ENCODE results near the gene ISG20L2.

The ISG20L2 gene

DNA sequence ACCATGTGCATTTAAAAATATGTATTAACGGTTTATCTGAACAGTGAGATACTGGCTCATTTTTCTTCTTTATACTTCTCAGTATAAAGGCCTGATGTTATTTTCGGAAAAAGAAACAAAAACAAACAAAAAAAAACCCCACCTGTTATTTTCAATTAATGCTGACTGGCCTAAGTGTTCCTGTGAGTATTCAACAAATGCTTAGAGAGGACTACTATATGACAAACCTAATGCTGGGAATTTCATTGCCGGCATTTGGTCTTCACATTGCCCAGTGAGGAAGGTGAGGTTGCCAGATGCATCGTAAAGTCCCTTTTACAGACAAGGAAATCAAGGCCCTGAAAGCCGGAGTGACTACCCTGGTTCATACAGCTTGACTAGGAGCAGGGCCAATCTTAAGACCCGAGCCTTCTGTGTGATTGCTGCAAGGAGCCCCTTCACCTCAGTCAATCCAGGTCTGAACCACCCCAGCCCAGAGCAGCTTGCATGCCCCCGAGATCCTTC lies 11.7 kb upstream of the ISG20L2 start:
- DNase-seq: no peak

DNA sequence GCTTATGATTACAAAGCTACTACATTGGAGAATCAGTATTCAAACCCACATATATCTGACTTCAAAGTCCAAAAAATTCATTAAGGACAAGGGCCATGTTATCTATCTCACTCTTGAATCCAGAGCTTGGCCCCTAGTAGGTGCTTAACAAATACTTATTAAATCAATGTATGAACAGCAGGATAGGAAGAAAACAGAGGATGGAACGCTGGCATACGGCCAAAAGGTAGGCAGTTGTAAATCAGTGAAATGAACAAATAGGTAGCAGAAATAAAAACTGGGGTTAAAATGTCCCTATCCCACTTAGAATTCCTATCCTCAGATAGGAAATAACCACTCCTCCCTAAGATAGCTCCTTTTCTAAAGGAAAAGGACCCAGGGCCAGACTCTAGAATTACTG lies 10.3 kb upstream of the ISG20L2 start:
- DNase-seq: no peak

DNA sequence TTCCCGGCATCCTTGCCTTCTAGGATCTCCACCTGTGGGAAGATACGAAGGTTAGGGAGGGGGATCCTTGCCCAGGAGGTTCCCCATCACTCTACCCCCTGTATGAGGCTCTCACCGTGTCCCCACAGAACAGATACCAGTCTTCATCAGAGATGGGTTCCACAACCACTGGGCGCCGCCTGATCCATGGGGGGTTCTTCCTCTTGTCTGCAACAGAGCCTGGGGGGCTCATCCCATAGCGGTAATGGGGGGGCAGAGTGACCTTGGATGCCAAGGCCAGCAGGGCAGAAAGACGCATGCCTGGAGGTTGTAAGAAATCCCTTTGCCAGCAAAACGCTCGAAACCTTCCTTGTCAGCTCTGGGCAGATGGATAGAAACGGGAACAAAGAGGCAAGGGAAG lies 9.8 kb upstream of the ISG20L2 start:
- DNase-seq: no peak

DNA sequence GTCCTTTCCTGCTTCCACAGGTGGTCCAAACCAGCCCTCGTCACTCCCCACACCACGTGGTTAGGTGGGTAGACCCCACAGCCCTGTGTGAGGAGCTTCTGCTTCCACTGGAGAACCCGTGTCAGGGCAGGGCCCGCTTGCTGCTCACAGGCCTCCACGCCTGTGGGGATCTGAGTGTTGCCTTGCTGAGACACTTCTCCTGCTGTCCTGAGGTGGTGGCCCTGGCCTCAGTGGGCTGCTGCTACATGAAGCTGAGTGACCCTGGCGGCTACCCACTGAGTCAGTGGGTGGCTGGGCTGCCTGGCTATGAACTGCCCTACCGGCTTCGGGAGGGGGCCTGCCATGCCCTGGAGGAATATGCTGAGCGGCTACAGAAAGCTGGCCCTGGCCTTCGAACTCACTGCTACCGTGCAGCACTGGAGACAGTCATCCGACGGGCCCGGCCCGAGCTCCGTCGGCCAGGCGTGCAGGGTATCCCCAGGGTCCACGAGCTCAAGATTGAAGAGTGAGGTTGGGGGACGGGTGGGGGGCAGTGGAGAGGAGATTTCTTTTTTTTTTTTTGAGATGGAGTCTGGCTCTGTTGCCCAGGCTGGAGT lies 5.5 kb upstream of the ISG20L2 start:
- DNase-seq: no peak

DNA sequence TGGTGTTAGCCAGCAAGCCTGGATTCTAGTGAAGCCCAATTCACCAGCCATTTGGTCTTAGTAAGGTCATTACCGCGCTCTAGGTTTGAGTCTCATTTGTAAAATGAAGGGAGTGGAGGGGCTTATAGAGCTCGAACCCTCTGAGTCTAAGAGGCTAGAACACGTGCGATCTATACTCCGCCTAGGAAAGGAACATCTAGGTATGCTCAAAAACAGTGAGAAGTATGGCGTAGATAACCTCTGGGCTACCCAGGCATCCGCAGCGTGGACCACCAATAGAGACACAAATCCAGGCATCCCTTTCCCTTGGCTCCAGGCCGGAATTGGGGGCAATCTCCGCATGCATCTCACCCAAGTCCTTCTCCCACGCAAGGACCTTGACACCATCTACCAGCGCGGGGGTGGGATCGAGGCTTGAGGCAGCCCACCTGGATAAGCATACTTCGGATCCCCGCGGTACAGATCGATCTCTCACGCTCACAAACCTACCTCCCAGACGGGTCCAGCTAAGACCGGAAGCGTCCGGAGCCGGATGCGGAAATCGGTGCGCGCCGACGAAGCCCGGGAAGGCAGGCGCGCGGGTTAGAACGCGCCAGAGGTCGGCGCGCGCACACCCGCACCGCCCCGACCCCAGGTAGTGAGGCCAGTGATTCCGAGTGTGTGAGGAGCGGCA lies 504 bp downstream of the ISG20L2 start, which contains the start of gene METTL25B:
METTL25B (plus strand) TSS at position 544 of the 673 bp plus-strand sequence. CDS start 636 bp downstream, outside the sequence.
- DNase-seq: peak; percentile 82

DNA sequence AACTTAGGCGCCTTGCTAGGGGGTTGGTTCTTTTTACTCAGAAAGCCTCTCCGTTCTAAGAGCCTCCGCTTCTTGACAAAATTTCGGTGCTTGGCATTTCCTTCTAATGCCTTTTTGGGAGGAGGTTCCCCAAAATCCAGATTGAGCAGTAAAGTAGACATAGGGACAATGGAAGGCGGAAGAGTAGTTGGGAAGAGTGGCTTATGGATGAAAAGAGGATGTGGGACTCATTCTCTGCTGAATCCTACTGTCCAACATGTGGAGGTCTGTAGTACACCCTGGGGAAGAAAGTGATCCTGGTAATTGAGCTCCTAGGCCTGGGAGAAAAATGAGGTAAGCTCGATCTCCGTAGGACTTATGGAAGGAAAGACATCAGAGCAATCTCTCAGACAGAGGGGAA lies 1.1 kb downstream of the ISG20L2 start:
- no peak for DNase-seq

DNA sequence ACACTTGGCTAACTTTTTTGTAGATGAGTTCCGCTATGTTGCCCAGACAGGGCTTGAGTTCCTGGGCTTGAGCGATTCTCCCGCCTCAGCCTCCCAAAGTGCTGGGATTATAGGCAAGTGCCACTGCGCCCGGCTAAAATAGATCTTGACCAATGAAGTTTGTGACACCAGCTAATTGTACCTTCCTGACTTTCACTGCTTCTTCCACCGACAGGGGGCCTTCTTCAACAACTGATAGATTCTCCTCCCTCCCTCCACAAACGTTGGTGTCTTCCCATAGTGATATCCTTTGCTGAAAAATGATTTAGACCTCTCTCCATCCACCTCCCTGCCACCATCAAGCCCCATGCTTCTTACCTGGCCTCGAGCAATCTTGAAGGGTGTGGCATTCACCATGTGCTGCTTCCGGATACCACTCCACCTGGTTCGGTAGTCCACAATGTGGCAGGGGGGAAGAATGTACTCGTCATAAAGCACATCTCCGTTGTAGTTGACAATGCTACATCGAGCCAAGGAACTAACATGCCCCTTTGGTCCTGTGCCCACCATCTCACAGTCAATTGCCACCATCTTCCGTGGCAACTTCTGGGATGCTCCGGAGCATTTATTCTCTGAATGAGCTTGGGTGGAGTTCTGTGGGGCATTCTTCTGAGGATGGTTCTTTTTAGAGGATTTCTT lies 1.9 kb downstream of the ISG20L2 start:
- DNase-seq: peak; percentile 76

DNA sequence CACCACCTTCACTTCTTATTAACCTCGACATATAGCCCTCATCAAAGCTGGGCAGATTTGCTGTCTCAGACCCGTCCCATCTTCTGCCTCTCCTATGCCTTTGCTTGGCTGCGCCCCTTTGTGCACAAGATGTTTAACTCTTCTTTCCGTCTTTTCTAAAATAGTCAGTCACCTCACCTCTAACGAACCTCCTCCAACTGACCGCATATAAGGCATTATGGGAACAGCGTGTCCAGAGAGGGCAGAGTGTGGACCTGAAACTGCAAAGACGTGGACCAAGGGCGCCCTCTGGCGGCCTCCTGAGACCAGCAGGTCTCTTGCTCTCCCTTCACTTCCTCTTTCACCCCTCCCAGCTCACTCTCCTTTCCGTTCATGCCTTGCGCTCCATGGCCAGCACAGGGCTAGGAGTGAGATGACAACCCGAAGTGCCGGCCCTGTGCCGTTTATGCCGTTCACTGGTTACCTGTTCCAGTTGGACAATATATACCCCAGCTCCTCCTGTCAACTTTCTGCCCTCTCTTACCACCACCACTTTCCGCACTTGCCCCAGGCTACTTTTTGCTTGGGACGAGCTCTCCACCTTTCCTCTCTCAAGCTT lies 2.8 kb downstream of the ISG20L2 start:
- peak; percentile 92 for DNase-seq

DNA sequence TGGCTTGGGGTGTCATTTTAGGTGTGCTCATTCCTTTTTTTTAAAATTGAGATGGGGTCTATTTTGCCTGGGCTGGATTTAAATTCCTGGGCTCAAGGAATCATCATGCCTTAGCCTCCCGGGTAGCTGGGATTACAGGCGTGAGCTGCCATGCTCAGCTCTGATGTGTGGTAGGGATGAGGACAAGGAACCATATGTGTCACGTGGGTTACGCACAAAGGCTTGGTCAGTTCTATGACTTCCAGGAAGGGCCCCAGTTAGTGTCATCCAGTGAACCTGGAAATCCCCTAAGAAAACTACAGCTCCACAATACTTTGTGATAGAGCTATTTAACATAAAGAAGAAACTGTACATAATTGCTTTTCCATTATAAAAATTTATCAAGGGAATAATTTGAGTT lies 7.0 kb downstream of the ISG20L2 start:
- DNase-seq: no peak

DNA sequence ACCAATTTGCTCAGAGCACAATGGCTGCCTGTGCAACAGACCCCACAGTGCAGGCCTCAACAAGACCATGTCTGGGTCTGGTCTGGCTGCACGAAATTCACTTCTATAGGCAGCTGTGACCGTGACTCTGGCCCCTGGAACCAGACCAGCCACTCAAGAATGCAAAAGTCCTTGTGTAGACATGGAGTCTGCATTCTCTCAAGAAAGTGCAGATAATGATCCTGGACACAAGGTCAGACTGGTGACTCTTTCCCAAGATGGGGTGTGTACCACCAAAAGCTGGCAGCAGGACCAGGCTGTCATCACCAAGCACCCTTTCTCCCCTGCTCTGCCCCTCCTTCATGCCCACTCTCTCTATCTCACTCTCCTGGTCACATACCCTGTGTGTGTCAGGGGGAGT lies 7.4 kb downstream of the ISG20L2 start:
- no peak for DNase-seq

DNA sequence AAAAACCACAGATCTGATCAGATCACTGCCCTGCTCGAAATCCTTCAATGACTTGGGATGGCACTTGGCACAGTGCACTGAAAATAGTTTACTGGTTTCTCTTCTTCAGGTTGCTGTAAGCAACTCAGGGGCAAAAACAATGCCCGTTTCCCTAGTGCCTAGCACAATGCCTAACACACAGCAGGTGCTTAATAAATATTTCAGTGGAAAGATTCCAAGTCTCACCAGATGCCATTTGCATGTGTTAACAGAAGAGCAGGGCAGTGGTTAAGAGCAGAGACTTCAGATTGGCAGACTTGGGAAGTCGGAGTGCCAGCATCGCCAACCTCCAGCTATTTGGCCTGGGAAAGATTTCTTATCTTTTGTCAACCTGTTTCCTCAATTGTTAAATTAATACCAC lies 11.2 kb downstream of the ISG20L2 start:
- DNase-seq: no peak

DNA sequence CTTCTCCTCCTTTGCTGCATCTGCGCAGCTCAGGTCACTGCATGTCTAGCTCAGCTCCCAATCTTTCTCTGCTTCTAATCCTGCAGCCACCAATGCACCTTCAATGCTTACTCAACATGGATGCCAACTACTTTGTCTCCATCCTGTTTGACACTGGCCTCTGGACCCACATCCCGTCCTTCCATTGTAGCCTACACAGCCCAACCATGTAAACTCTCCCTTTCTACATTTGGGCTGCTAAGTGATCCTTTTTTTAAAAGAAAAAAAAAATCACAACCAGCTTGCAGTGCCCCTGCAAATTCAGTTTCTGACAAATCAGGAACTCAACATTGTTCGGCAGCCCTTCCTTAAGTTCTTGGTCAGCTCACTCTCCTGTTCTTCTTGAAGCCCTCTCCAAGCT lies 13.7 kb downstream of the ISG20L2 start:
- no peak for DNase-seq

DNA sequence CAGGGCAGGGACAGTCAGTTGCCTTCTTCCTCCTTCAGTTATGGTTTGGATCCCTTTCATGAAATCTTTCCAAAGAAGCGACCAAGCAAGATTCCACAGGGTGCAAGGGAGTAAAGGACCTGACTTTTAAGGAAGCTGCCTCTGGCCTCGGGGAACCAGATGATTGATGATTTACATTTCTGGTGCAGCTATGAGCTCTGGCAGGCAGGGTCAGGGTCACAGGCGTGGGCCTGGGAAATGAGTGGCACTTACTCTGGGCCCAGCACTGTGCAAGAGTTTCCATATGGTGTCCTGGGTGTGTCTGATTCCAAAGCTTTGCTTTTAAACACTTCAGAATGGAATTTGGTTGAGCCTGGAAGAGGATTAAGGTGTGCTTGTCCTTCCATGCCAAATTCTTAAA lies 15.9 kb downstream of the ISG20L2 start:
- peak; percentile 70 for DNase-seq

DNA sequence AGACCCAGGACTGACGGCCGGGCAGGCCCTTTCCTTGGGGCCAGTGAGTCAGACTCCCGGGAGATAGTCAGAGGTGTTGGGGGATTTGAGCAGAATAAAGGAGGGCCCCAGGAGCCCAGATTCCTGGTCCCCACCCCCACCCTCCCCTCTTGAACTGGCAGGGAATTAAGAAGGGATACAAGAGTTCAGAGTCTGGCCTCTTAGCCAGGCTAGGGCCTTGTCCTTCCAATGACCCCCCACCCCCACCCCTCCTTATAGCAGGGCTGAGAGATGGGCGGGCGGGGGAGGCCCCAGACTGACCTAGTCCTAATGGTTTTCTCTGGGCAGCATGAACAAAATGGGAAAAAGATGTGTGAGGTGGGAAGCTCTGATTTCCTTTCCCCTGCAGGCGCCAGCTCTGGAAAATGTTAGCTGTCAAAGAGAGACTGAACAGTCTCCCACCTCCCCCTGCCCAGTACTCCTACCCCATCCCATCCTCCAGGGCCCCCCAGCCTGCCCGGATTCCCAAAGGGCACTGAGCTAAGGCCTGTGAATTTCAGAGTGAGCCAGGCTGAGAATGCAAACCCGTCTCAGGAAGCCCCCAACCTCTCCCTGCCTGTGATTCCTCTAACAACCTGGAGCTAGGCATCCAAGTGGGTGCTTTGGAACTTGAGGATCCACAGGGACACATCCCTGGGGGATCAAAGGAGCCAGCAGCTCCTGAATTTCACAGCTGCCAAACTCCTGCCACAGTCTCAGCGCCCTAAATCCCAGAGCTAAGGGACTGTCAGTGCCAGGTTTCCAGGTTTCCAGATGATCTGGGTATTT lies 17.4 kb downstream of the ISG20L2 start:
- peak; percentile 52 for DNase-seq

DNA sequence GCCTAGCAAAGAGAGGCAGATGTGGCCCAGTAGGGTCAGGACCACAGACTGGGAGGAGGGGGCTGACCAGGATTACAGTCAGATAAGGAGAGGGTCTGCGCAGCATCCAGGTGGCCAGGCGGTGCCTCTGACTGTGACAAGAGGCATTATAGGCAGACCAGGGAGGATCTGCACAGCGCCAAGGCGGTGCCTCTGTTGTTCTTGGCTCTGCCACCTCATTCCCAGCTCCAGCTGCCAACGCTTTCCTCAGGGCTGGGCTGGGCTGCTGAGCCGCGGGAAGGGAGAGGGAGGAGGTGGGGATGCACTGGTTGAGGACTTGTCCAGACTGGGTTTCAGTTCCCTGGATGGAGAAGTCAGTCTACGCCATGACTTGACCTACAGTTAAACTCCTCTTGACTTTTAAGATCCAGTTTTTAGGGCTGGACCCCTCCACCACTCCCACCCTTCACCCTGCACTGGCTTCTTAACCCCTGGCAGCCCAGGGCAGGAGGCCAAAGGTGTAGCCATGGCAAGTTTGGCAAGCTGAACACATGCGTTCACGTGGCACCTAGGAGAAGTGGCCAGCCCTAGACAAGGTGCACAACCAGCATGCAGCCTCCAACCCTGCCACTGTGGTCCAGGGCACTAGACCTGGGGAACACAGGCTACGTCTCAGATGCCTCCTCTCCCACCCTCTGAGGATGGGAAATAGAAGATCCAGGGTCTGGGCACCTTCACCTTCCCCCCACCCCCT lies 18.6 kb downstream of the ISG20L2 start:
- DNase-seq: peak; percentile 78

DNA sequence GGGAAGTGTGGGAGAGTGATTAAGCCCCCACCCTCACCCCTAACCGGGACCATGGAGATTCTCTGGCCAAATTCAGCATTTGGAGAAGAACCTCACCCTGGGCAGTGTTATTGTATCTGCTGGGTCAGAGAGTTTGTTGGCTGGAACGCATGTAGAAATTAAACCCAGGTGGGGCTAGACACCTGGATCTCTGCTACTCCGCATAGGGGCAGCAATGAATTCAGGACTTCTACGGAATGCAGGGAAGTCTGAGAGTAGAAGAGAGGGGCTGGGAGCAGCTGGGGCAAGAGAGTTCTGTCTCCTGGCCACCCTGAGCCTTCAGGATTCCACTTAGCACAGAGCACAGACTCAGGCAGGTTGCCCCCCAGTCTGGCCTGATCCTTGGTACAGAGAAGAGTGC lies 19.5 kb downstream of the ISG20L2 start:
- no peak for DNase-seq

DNA sequence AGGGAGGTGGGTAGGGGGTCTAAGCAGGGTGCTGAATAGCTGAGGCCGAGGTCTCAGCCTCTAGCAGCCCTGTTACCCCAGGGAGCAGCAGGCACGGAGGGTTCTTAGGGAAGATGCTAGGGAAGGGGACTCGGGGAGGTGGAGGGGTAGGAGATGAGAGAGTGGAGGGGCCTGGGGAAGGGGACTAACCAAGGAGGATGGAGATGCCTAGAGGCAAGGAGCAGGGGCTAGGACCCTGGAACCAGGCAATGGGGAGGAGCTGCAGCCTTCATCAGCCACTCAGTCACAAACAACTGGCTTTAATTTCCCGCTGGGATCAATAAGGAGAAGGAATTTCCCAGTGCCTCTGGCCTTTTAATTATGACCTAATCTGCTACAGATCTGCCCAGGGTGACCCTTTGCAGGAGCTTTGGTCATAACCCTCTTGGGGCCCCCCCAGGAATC lies 20.3 kb downstream of the ISG20L2 start:
- no peak for DNase-seq

DNA sequence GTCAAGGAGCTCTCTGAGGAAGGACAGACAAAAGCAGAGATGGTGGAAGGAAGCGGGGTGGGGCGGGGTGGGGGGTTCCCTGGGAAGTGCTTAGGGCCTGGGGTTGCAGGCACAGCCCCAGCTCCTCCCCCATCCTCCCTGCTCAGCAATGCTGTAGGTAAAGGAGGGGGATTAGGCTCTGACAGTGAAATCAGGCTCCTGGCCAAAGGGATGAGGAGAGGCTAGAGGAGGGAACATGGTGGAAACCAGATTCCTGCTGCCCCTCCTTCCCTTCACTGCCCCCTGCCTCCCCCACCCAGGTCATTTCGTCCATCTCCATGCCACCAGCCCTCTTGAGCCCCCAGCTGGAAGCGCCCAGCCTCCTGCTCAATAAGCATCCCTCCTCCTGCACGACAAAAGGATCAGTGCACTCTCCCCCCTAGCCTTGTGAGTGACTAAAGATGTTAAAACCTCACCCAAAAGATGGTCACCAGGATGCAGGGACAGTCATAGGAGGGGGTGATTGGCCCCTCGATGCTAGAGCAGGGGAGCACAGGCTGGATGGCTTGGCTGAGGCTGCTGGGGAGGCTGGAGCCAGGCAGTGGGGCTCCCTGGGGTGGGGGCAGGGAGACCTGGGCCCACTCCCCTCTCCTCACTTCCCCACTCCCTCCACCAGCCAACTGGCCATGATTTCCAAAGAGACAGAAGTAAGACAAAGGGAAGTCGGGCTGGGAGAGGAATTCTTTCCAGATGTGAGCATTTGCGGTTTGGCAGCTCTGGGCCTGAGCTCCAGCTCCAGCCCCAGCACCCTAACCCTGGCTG lies 20.9 kb downstream of the ISG20L2 start:
- DNase-seq: peak; percentile 63

DNA sequence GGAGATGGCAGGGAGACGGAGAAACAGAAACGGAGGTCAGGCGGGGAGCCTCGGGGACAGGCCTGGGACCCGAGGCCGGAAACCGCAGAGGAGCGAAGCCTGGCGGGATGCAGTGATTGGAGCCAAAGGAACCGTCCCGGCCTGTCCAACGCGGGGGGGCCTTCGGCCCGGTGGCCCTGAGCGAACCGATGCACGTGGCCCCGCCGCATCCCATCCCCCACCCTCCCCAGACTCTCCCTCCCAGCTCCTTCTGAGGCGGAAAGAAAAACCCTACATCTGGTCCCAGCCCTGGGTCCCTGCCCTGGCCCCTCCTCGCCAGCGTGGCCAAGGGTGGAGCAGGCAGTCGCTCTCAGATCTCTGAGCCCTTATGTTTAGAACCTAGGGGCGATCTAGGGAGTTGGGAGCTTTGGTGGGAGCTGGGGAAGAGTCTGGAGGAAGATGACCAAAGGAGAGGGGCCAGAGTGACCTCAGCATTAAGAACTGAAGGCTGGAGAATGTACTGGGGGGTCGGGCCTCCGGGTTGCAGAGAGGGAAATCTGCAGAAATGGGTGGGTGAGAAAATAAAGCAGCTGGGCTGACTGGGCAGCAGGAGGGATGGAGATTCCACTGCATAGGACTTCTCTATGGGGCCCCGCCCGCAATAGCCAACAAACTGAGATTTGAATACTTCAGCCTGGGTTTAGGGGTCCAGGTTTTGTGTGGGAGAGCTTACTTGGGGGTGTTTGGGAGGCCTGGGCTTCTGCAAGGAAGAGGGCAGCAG lies 21.7 kb downstream of the ISG20L2 start:
- no peak for DNase-seq

DNA sequence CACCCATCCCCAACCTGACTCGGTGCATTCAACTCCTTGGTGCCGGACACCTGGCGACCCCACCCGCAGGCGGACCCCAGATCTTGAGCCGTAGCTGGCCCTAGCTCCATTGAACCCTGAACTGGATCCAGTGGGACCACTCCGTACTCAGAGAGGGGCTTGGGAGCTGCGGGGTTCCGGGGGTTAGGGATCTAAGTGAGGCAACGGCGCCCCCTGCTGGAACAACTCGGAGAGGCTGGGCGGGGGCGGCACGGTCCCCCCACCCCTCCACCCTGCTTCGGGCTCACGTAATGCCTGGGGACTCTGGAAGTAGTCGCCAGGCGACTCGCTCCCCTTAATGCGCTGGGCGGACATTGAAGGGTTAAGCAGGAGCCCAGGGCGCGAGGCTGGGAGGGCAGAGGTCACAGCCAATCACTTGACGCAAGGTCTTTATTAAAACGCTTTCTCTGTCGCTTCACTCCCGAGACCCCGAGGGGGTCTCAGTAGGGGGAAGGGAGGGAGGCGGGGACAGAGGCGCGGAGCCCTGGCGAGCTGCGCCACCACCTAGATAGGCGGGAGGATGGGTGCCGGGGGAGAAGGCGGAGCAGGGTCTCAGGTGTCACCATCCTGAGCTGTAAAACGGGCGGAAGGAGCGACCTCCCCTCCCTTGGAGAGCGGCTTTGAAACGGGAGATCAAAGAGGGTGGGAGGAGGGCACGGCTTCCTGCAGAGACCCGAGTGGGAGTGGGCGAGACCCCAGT lies 22.5 kb downstream of the ISG20L2 start:
- peak; percentile 57 for DNase-seq

Data from EL (cell line).